WI38 (cell line): ENCODE data around the gene TCN2.

ENCODE experiments used
- H3K4me3 ChIP-seq: 2 replicates; pipeline ENCODE4 v1.5.1; 2011; ENCODE audit warnings: low read depth, mild to moderate bottlenecking, control low read depth, low read length
- CTCF ChIP-seq: IDR thresholded peaks from 2 replicates; pipeline ENCODE4 v1.5.1; 2012; ENCODE audit warnings: low read depth, mild to moderate bottlenecking, control low read depth, low read length

TCN2 gene

GRCh38 chr22:30604723-30605122 is 2.3 kb upstream of the TCN2 start:
- H3K4me3 ChIP-seq = no peak overlapping the region
- TF ChIP-seq CTCF = no peak

- H3K4me3 ChIP-seq = no peak overlapping the region
- peak; percentile 71 for TF ChIP-seq CTCF
Measured at GRCh38 chr22:30605449-30606110, 1.4 kb upstream of the TCN2 start.

- TF ChIP-seq CTCF = no peak
- H3K4me3 ChIP-seq = peak overlapping the region; percentile 51
Measured at GRCh38 chr22:30607300-30607930, 441 bp downstream of the TCN2 start.

- no peak overlapping the region for H3K4me3 ChIP-seq
- TF ChIP-seq CTCF = no peak
Measured at GRCh38 chr22:30607939-30608338, 965 bp downstream of the TCN2 start.

GRCh38 chr22:30609260-30610185 is 2.5 kb downstream of the TCN2 start:
- H3K4me3 ChIP-seq = no peak overlapping the region
- TF ChIP-seq CTCF = no peak

- H3K4me3 ChIP-seq = no peak overlapping the region
- TF ChIP-seq CTCF = no peak
Measured at GRCh38 chr22:30610299-30610698, 3.3 kb downstream of the TCN2 start.
